Activated T-cell treated with anti-CD3 and anti-CD28 coated beads, Interleukin-2, amount 50 U/mL, for 4 hours (primary cell): ENCODE data around the gene SLC35B2. TPM values are rescaled to one million over a fixed set of nuclear protein-coding genes. Genes with fewer than 3 reads are reported as not detected.

Experiments
- ATAC-seq, 2 donors: fragments of 200-7000 bp; cut with Tn5 transposase; one replicate each; pipeline ENCODE4 v1.10.0; 2021
- DNase-seq: peaks from one replicate; pipeline ENCODE4 v3.0.0-alpha.2; 2020
- H3K27me3 Mint-ChIP-seq: one replicate; pipeline ENCODE4 v1.8.0; 2021; ENCODE audit warnings: low read depth, mixed read lengths
- H3K36me3 Mint-ChIP-seq: one replicate; pipeline ENCODE4 v1.8.0; 2022; ENCODE audit warnings: mixed read lengths; ENCODE audit not compliant: insufficient read depth
- H3K4me1 Mint-ChIP-seq: one replicate; pipeline ENCODE4 v1.8.0; 2021; ENCODE audit warnings: low read depth, mixed read lengths
- H3K4me3 Mint-ChIP-seq: one replicate; pipeline ENCODE4 v1.8.0; 2021; ENCODE audit warnings: mild to moderate bottlenecking, moderate library complexity, mixed read lengths
- H3K9me3 Mint-ChIP-seq: one replicate; pipeline ENCODE4 v1.8.0; 2021; ENCODE audit warnings: mixed read lengths
- total RNA-seq, 3 donors: library from RNA; stranded (reverse); gene quantifications; one replicate each; pipeline ENCODE4 v1.2.1, GENCODE V29; 2021

Gene SLC35B2
- total RNA-seq, 3 donors from 2014 or later = 35.0 to 42.5 (median 40.8) TPM

- peak within 1 kb of the TSS; percentile 90 for H3K4me3 Mint-ChIP-seq
- DNase-seq (peak; percentile 83), ATAC-seq (peak; percentile 77 to 79)
- H3K4me1 Mint-ChIP-seq = peaks cover 35% of the 10 kb centered on the region
- peaks cover 9% of the 10 kb centered on the region for H3K27me3 Mint-ChIP-seq
- no peaks in the 10 kb centered on the region for H3K9me3 Mint-ChIP-seq
- H3K36me3 Mint-ChIP-seq = peaks cover 8% of the 10 kb centered on the region
Observed at GRCh38 chr6:44223319-44224028, 33.9 kb downstream of the SLC35B2 start, which contains the start of gene SLC29A1. Gene SLC29A1 (plus strand): TSS chr6:44223595. CDS start chr6:44227314, 3,719 bp downstream.

- Mint-ChIP-seq H3K4me3 (peak overlapping the region; percentile 90), H3K36me3 (peaks cover 5% of the 10 kb centered on the region), H3K9me3 (no peaks in the 10 kb centered on the region), H3K4me1 (peaks cover 37% of the 10 kb centered on the region), H3K27me3 (peaks cover 11% of the 10 kb centered on the region)
- ATAC-seq (peak in 1 of 2 donors; percentile 8), DNase-seq (no peak)
Observed at GRCh38 chr6:44222486-44223318, 34.6 kb downstream of the SLC35B2 start.

- DNase-seq (no peak), ATAC-seq (no peak)
- no peaks in the 10 kb centered on the region for H3K9me3 Mint-ChIP-seq
- H3K36me3 Mint-ChIP-seq = peaks cover 5% of the 10 kb centered on the region
- peaks cover 37% of the 10 kb centered on the region for H3K4me1 Mint-ChIP-seq
- peak overlapping the region; percentile 26 for H3K4me3 Mint-ChIP-seq
- H3K27me3 Mint-ChIP-seq = peaks cover 13% of the 10 kb centered on the region
Observed at GRCh38 chr6:44221961-44222335, 35.4 kb downstream of the SLC35B2 start.

GRCh38 chr6:44221291-44221960, 35.9 kb downstream of the SLC35B2 start:
- ATAC-seq (peak; percentile 29 to 32), DNase-seq (peak; percentile 62)
- H3K4me3 Mint-ChIP-seq = peak overlapping the region; percentile 26
- H3K9me3 Mint-ChIP-seq = no peaks in the 10 kb centered on the region
- H3K36me3 Mint-ChIP-seq = peaks cover 5% of the 10 kb centered on the region
- peaks cover 16% of the 10 kb centered on the region for H3K27me3 Mint-ChIP-seq
- H3K4me1 Mint-ChIP-seq = peaks cover 37% of the 10 kb centered on the region

GRCh38 chr6:44220913-44221290, 36.4 kb downstream of the SLC35B2 start:
- Mint-ChIP-seq H3K9me3 (no peaks in the 10 kb centered on the region), H3K36me3 (peaks cover 5% of the 10 kb centered on the region), H3K27me3 (peaks cover 20% of the 10 kb centered on the region), H3K4me1 (peaks cover 37% of the 10 kb centered on the region), H3K4me3 (no peak overlapping the region)
- DNase-seq (no peak), ATAC-seq (no peak)

GRCh38 chr6:44219815-44220784, 37.2 kb downstream of the SLC35B2 start:
- ATAC-seq (no peak), DNase-seq (no peak)
- Mint-ChIP-seq H3K9me3 (no peaks in the 10 kb centered on the region), H3K36me3 (peaks cover 5% of the 10 kb centered on the region), H3K4me1 (peaks cover 35% of the 10 kb centered on the region), H3K27me3 (peaks cover 20% of the 10 kb centered on the region), H3K4me3 (no peak overlapping the region)

GRCh38 chr6:44219053-44219814, 38.1 kb downstream of the SLC35B2 start:
- ATAC-seq (peak in 1 of 2 donors; percentile 8), DNase-seq (no peak)
- H3K4me3 Mint-ChIP-seq = no peak overlapping the region
- no peaks in the 10 kb centered on the region for H3K9me3 Mint-ChIP-seq
- H3K4me1 Mint-ChIP-seq = peaks cover 27% of the 10 kb centered on the region
- no peaks in the 10 kb centered on the region for H3K36me3 Mint-ChIP-seq
- H3K27me3 Mint-ChIP-seq = peaks cover 20% of the 10 kb centered on the region

GRCh38 chr6:44217332-44218143, 39.8 kb downstream of the SLC35B2 start:
- Mint-ChIP-seq H3K4me3 (no peak overlapping the region), H3K4me1 (peaks cover 18% of the 10 kb centered on the region), H3K27me3 (peaks cover 20% of the 10 kb centered on the region), H3K9me3 (no peaks in the 10 kb centered on the region), H3K36me3 (no peaks in the 10 kb centered on the region)
- DNase-seq = no peak
- no peak for ATAC-seq

- Mint-ChIP-seq H3K36me3 (no peaks in the 10 kb centered on the region), H3K9me3 (no peaks in the 10 kb centered on the region), H3K4me1 (peaks cover 14% of the 10 kb centered on the region), H3K27me3 (peaks cover 20% of the 10 kb centered on the region), H3K4me3 (no peak within 1 kb of the TSS)
- ATAC-seq (no peak), DNase-seq (no peak)
Observed at GRCh38 chr6:44216677-44217331, 40.5 kb downstream of the SLC35B2 start, which contains the start of gene MYMX. Gene MYMX (plus strand): TSS chr6:44216926. CDS start chr6:44217472, 546 bp downstream.

- DNase-seq (no peak), ATAC-seq (no peak)
- peaks cover 16% of the 10 kb centered on the region for H3K27me3 Mint-ChIP-seq
- H3K9me3 Mint-ChIP-seq = no peaks in the 10 kb centered on the region
- H3K4me1 Mint-ChIP-seq = peaks cover 8% of the 10 kb centered on the region
- no peaks in the 10 kb centered on the region for H3K36me3 Mint-ChIP-seq
- H3K4me3 Mint-ChIP-seq = no peak overlapping the region
Observed at GRCh38 chr6:44214307-44214706, 43.0 kb downstream of the SLC35B2 start.

GRCh38 chr6:44211284-44211683, 46.0 kb downstream of the SLC35B2 start:
- no peak for ATAC-seq
- H3K9me3 Mint-ChIP-seq = no peaks in the 10 kb centered on the region
- peaks cover 3% of the 10 kb centered on the region for H3K27me3 Mint-ChIP-seq
- H3K36me3 Mint-ChIP-seq = no peaks in the 10 kb centered on the region
- no peak for DNase-seq
- no peak overlapping the region for H3K4me3 Mint-ChIP-seq
- no peaks in the 10 kb centered on the region for H3K4me1 Mint-ChIP-seq

GRCh38 chr6:44207966-44208365, 49.4 kb downstream of the SLC35B2 start:
- H3K9me3 Mint-ChIP-seq = no peaks in the 10 kb centered on the region
- no peaks in the 10 kb centered on the region for H3K4me1 Mint-ChIP-seq
- no peaks in the 10 kb centered on the region for H3K36me3 Mint-ChIP-seq
- DNase-seq = no peak
- ATAC-seq = no peak
- H3K27me3 Mint-ChIP-seq = no peaks in the 10 kb centered on the region
- no peak overlapping the region for H3K4me3 Mint-ChIP-seq
